ENCODE measurements around the gene MALSU1. TPM values are rescaled to one million over a fixed set of nuclear protein-coding genes. Genes with fewer than 3 reads are reported as not detected.

MALSU1 gene
- total RNA-seq, 1 experiment from 2014 or later = 93.4 TPM

Other genes with a start within 250 kb of the MALSU1 start
- 36.5 and 56.9 TPM in 2 replicates for gene KLHL7, start 193.6 kb upstream of the MALSU1 start, total RNA-seq (2014; rRNA removed; shearing (Covaris generic))
- 38.5 and 58.7 TPM in 2 replicates for gene NUP42, start 117.3 kb upstream of the MALSU1 start, total RNA-seq (2014; rRNA removed; shearing (Covaris generic))
- 11.0 and 11.3 TPM in 2 replicates for gene GPNMB, start 52.6 kb upstream of the MALSU1 start, total RNA-seq (2014; rRNA removed; shearing (Covaris generic))
- 50.6 and 76.9 TPM in 2 replicates for gene IGF2BP3, start 171.2 kb downstream of the MALSU1 start, total RNA-seq (2014; rRNA removed; shearing (Covaris generic))
- 27.5 and 31.6 TPM in 2 replicates for gene TRA2A, start 232.6 kb downstream of the MALSU1 start, total RNA-seq (2014; rRNA removed; shearing (Covaris generic))

All from M059J (cell line).